OCI-LY7 (cell line): ENCODE data around the gene LRRFIP1.
"Not testable (repeated sequence)": the region's sequence is repeated elsewhere in the genome, so short reads cannot be mapped to it uniquely, and the experiment has no call there.

ENCODE experiments used
- EZH2phosphoT487 ChIP-seq: fragments of 200-600 bp; sonication (generic); IDR thresholded peaks from 2 replicates; pipeline ENCODE4 v1.6.1; 2018; ENCODE audit warnings: low read depth, borderline replicate concordance, mild to moderate bottlenecking, mixed run types, antibody characterized with exemption, low read length, moderate library complexity, mixed read lengths
- TF ChIP-seq, protein P1 (sequence below): fragments of 200-600 bp; sonication (generic); conservative IDR thresholded peaks from 2 replicates; pipeline ENCODE4 v1.5.1; 2014; ENCODE audit warnings: mild to moderate bottlenecking, antibody characterized with exemption, low read length, moderate library complexity, mixed read lengths

DNA sequence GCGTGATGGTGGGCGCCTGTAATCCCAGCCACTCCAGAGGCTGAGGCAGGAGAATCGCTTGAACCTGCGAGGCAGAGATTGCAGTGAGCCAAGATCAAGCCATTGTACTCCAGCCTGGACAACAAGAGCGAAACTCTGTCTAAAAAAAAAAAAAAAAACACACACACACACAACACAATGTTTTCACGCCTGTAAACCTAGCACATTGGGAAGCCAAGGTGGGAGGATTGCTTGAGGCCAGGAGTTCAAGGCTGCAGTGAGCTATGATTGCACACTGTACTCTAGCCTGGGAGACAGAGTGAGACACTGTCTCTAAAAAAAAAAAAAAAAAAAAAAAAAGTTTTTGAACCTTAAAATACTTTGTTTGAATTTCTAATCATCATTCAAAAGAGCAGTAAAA lies 137.7 kb downstream of the LRRFIP1 start:
- TF ChIP-seq, protein P1, sequence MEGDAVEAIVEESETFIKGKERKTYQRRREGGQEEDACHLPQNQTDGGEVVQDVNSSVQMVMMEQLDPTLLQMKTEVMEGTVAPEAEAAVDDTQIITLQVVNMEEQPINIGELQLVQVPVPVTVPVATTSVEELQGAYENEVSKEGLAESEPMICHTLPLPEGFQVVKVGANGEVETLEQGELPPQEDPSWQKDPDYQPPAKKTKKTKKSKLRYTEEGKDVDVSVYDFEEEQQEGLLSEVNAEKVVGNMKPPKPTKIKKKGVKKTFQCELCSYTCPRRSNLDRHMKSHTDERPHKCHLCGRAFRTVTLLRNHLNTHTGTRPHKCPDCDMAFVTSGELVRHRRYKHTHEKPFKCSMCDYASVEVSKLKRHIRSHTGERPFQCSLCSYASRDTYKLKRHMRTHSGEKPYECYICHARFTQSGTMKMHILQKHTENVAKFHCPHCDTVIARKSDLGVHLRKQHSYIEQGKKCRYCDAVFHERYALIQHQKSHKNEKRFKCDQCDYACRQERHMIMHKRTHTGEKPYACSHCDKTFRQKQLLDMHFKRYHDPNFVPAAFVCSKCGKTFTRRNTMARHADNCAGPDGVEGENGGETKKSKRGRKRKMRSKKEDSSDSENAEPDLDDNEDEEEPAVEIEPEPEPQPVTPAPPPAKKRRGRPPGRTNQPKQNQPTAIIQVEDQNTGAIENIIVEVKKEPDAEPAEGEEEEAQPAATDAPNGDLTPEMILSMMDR = not testable (repeated sequence)
- not testable (repeated sequence) for TF ChIP-seq EZH2phosphoT487
